Epithelial cell of proximal tubule (primary cell): ENCODE data around the gene TMEM30B. TPM values are rescaled to one million over a fixed set of nuclear protein-coding genes. Genes with fewer than 3 reads are reported as not detected.
"Not testable (repeated sequence)": the region's sequence is repeated elsewhere in the genome, so short reads cannot be mapped to it uniquely, and the experiment has no call there.

Experiments used
- DNase-seq: peaks from one replicate; pipeline ENCODE4 v3.0.0-alpha.2; 2011; ENCODE audit warnings: low read depth
- H3K4me3 ChIP-seq: 2 replicates; pipeline ENCODE4 v1.5.1; 2011; ENCODE audit warnings: low read depth, mild to moderate bottlenecking, low read length
- CTCF ChIP-seq: conservative IDR thresholded peaks from 2 replicates; pipeline ENCODE4 v1.5.1; 2012; ENCODE audit warnings: low read depth, mild to moderate bottlenecking, low read length
- total RNA-seq: library from RNA; depleted of rRNA; stranded (reverse); fragments of >200 nt; gene quantifications from 2 replicates; pipeline ENCODE4 v1.2.3, GENCODE V29; 2015

TMEM30B gene
- total RNA-seq, 1 donor from 2014 or later, result 3.1 TPM

- peak; percentile 96 for TF ChIP-seq CTCF
- no peak overlapping the region for H3K4me3 ChIP-seq
- DNase-seq, result peak; percentile 77
Measured at GRCh38 chr14:61252369-61253063, 28.6 kb downstream of the TMEM30B start.

- H3K4me3 ChIP-seq, result no peak overlapping the region
- no peak for TF ChIP-seq CTCF
- DNase-seq, result no peak
Measured at GRCh38 chr14:61250063-61250462, 31.1 kb downstream of the TMEM30B start.

GRCh38 chr14:61247935-61248334, 33.2 kb downstream of the TMEM30B start:
- DNase-seq, result peak; percentile 50
- no peak for TF ChIP-seq CTCF
- no peak overlapping the region for H3K4me3 ChIP-seq

- TF ChIP-seq CTCF, result no peak
- DNase-seq, result no peak
- no peak overlapping the region for H3K4me3 ChIP-seq
Measured at GRCh38 chr14:61246721-61247120, 34.4 kb downstream of the TMEM30B start.

- no peak for TF ChIP-seq CTCF
- no peak for DNase-seq
- H3K4me3 ChIP-seq, result no peak overlapping the region
Measured at GRCh38 chr14:61244009-61244408, 37.1 kb downstream of the TMEM30B start.

- no peak overlapping the region for H3K4me3 ChIP-seq
- DNase-seq, result no peak
- no peak for TF ChIP-seq CTCF
Measured at GRCh38 chr14:61240206-61240605, 40.9 kb downstream of the TMEM30B start.

GRCh38 chr14:61239285-61239684, 41.9 kb downstream of the TMEM30B start:
- not testable (repeated sequence) for H3K4me3 ChIP-seq, DNase-seq
